Activated naive CD8-positive, alpha-beta T cell treated with anti-CD3 and anti-CD28 coated beads, Interleukin-2, amount 10 ng/mL, durations not matched to agents 7 days and 5 days (primary cell): ENCODE results near the gene PUS1. TPM values are rescaled to one million over a fixed set of nuclear protein-coding genes. Genes with fewer than 3 reads are reported as not detected.
"Not testable (repeated sequence)": the region's sequence is repeated elsewhere in the genome, so short reads cannot be mapped to it uniquely, and the experiment has no call there.

Experiments used
- ATAC-seq: fragments of 150-1000 bp; cut with Tn5 transposase; one replicate; pipeline ENCODE4 v1.10.0; 2021; ENCODE audit warnings: low read depth, moderate library complexity
- POLR2A ChIA-PET: fragments of 350-600 bp; sonication (Branson Sonifier 250); formaldehyde crosslinking; loops from one replicate; lab custom pipeline; 2021; ENCODE audit warnings: antibody characterized with exemption; lab: Charles Lee
- DNase-seq: peaks from one replicate; pipeline ENCODE4 v3.0.0; 2021
- H3K27ac Mint-ChIP-seq: one replicate; pipeline ENCODE4 v1.8.0; 2022; ENCODE audit warnings: mild to moderate bottlenecking, mixed read lengths
- H3K27me3 Mint-ChIP-seq: one replicate; pipeline ENCODE4 v1.8.0; 2022; ENCODE audit warnings: mild to moderate bottlenecking, moderate library complexity, mixed read lengths
- H3K36me3 Mint-ChIP-seq: one replicate; pipeline ENCODE4 v1.8.0; 2021; ENCODE audit warnings: mild to moderate bottlenecking, mixed read lengths
- H3K4me1 Mint-ChIP-seq: one replicate; pipeline ENCODE4 v1.8.0; 2021; ENCODE audit warnings: mixed read lengths
- H3K4me3 Mint-ChIP-seq: one replicate; pipeline ENCODE4 v1.8.0; 2022; ENCODE audit warnings: mild to moderate bottlenecking, moderate library complexity, mixed read lengths
- H3K9me3 Mint-ChIP-seq: one replicate; pipeline ENCODE4 v1.8.0; 2021; ENCODE audit warnings: mixed read lengths
- total RNA-seq, 2 experiments: library from RNA; stranded (reverse); gene quantifications; one replicate each; pipeline ENCODE4 v1.2.3, GENCODE V29; 2021

PUS1 gene
- total RNA-seq, 2 experiments from 2014 or later: 45.3 to 48.6 TPM

DNA sequence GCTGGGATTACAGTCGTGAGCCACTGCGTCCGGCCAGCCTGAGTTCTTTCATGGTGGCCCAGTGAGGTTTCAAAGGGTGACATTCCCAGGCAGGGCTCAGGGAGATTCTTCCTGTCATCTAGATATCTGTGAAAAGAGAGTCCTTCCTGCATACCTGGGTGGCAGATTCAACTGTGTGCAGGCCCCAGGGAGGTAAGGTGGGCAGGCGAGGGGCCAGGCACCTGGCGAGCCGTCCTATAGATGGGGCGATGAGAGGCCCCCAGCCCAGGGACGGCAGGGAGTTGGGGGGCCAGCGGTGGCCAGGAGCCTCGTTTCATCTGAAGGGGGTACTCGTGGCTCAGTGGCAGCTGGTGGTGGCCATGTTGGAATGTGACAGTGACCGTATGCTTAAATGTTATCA is 13.6 kb downstream of the PUS1 start:
- Mint-ChIP-seq H3K27ac (no peak overlapping the region), H3K36me3 (peaks cover 9% of the 10 kb centered on the region), H3K4me3 (no peak overlapping the region), H3K27me3 (no peaks in the 10 kb centered on the region), H3K4me1 (peaks cover 5% of the 10 kb centered on the region), H3K9me3 (no peaks in the 10 kb centered on the region)
- peak; percentile 15 for DNase-seq
- POLR2A ChIA-PET: no interaction called here
- ATAC-seq: no peak

DNA sequence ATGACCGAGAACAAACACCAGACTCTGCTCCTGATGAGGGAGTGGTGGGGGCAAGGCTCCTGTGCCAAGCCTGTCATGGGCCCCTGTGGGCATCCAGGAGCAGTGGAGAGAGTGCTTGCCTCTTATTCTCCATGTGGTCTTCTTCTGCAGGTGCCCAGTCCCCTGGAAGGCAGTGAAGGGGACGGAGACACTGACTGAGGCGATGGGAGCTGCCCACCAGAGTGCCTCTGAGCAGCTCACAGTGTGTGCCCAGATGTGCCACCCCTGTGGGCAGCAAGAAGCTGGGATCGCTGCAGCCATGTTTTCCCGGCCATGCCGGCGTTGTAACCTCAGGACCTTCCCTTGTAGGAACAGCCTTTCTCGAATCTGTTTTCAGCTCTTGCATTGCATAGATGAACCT is 14.3 kb downstream of the PUS1 start:
- no peak overlapping the region for H3K4me3 Mint-ChIP-seq
- H3K9me3 Mint-ChIP-seq: no peaks in the 10 kb centered on the region
- no peak for ATAC-seq
- H3K27ac Mint-ChIP-seq: no peak overlapping the region
- POLR2A ChIA-PET: no interaction called here
- H3K36me3 Mint-ChIP-seq: peaks cover 8% of the 10 kb centered on the region
- no peaks in the 10 kb centered on the region for H3K27me3 Mint-ChIP-seq
- no peak for DNase-seq
- peaks cover 10% of the 10 kb centered on the region for H3K4me1 Mint-ChIP-seq

DNA sequence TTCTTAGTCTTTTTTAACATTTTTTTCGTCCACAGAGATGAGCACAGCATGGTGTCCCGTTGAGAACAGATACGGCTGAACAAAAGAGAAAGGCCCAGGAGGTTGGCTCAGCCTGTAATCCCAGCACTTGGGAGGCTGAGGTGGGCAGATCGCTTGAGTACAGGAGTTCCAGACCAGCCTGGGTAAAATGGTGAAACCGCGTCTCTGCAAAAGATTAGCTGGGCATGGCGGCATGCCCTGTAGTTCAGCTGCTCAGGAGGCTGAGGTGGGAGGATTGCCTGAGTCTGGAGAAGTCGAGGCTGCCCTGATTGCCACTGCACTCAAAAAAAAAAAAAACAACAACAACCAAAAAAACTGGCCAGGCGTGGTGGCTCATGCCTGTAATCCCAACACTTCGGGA is 14.8 kb downstream of the PUS1 start:
- POLR2A ChIA-PET: no interaction called here
- no peaks in the 10 kb centered on the region for H3K27me3 Mint-ChIP-seq
- no peak for ATAC-seq
- peaks cover 15% of the 10 kb centered on the region for H3K4me1 Mint-ChIP-seq
- H3K9me3 Mint-ChIP-seq: no peaks in the 10 kb centered on the region
- peaks cover 8% of the 10 kb centered on the region for H3K36me3 Mint-ChIP-seq
- no peak overlapping the region for H3K4me3 Mint-ChIP-seq
- DNase-seq: peak; percentile 14
- H3K27ac Mint-ChIP-seq: no peak overlapping the region

DNA sequence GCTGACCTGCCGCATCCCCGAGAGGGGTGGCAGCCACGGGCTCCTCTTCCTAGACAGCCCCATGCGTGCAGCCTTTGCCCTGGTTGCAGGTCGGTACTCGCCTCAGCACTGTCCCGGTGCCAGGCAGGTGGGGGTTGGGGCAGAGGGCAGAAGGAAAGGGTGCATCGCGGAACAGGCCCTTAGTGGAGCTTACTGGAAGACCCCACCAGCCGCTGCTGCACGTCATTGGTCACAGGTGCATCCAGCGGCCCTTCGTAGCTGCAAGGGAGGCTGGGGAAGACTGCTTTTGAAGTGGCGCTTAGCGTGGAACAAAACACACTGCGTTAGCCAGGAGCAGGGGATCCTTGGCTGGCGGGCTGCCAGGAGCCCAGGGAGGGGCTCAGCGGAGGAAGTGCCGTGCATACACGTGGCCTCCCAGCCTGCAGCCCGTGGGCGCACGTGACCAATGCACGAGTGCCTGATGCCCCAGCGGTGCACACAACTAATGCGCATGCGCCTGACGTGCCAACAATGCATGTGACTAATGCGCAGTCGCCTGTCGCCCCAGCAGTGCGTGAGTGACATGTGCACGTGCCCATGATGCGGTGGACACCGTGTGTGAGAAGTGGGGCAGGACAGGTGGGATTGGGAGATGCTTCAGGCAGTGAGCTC is 15.7 kb downstream of the PUS1 start:
- ATAC-seq: no peak
- H3K36me3 Mint-ChIP-seq: peaks cover 8% of the 10 kb centered on the region
- POLR2A ChIA-PET: interaction anchor here (0.8 to 1.7 kb wide), 2 partner anchors 8 to 15 kb away, joined by 3 to 8 read pairs; partner anchors contain the start of gene PUS1
- peaks cover 17% of the 10 kb centered on the region for H3K4me1 Mint-ChIP-seq
- H3K27ac Mint-ChIP-seq: peak overlapping the region; percentile 10
- H3K9me3 Mint-ChIP-seq: no peaks in the 10 kb centered on the region
- no peaks in the 10 kb centered on the region for H3K27me3 Mint-ChIP-seq
- peak; percentile 23 for DNase-seq
- H3K4me3 Mint-ChIP-seq: no peak overlapping the region

DNA sequence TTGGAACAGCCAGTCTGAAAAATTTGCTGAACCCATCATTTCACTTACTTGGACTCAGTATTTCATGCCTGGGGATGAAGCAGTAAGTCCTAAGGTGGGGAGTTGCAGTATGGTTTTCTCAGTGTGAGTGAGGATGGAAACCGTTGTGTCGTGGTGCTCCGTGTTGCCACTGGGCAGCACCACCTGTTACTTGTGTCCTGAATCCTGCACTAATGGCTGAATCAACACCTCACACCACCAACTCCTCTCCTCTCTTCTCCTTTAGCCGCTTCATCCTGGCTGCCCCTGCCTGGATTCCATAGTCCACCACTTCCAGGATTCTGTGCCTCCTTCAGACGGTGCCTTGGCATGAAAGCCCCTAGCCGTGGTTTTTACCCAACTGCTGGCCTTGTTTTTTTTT is 17.7 kb downstream of the PUS1 start:
- Mint-ChIP-seq H3K36me3 (peaks cover 6% of the 10 kb centered on the region), H3K27ac (no peak overlapping the region), H3K27me3 (no peaks in the 10 kb centered on the region), H3K4me1 (peaks cover 19% of the 10 kb centered on the region), H3K9me3 (no peaks in the 10 kb centered on the region), H3K4me3 (no peak overlapping the region)
- POLR2A ChIA-PET: no interaction called here
- ATAC-seq (no peak), DNase-seq (peak; percentile 15)

DNA sequence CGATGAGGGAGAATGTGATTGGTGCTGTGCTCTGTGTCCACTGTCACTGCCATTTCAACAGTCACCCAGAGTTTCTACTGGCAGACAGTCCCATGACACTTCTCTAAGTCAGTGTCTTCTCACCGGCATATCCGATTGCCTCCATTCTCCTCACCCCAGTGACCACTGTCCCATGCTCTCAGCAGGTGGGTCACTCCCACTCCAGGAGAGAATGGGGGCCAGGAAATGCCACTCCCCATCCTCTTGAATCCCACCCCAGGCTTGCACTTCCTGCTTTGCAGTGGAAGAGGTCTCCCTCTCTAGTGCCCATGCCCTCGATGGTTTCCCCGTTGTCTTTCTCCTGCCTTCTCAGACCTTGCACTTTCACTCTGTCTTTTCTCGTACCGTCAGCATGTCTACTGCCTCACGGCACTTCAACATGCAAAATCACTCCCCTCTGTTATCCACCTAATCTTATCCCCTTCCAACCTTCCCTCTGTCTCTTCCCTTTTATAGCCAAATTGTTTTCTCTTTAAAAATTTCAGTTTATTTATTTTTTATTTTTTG is 18.5 kb downstream of the PUS1 start:
- peaks cover 6% of the 10 kb centered on the region for H3K36me3 Mint-ChIP-seq
- H3K4me1 Mint-ChIP-seq: peaks cover 20% of the 10 kb centered on the region
- no peaks in the 10 kb centered on the region for H3K9me3 Mint-ChIP-seq
- H3K4me3 Mint-ChIP-seq: no peak overlapping the region
- DNase-seq: peak; percentile 28
- no peak for ATAC-seq
- H3K27ac Mint-ChIP-seq: peak overlapping the region; percentile 74
- POLR2A ChIA-PET: no interaction called here
- H3K27me3 Mint-ChIP-seq: no peaks in the 10 kb centered on the region

DNA sequence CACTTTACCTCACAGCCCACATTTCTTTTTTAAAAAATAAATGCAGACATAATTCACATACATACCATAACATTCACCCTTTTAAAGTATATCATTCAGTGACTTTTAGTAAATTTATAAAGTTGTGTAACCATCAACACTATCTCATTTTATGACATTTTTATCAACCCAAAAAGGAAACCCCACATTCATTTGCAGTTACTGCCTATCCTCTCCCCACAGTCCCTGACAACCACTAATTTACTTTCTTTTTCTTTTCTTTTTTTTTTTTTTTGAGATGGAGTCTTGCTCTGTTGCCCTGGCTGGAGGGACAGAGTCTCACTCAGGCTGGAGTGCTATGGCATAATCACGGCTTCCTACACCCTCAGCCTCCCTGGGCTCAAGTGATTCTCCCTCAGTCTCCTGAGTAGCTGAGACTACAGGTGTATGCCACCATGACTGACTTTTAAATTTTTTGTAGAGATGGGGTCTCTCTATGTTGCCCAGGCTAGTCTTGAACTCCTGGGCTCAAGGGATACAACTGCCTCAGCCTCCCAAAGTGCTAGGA is 19.2 kb downstream of the PUS1 start:
- H3K36me3 Mint-ChIP-seq: peaks cover 8% of the 10 kb centered on the region
- POLR2A ChIA-PET: interaction anchor here (4.2 kb wide), 1 partner anchor 18 kb away, joined by 17 read pairs; no protein-coding TSS in a partner anchor
- H3K27ac Mint-ChIP-seq: peak overlapping the region; percentile 87
- no peak for ATAC-seq
- H3K27me3 Mint-ChIP-seq: no peaks in the 10 kb centered on the region
- H3K9me3 Mint-ChIP-seq: no peaks in the 10 kb centered on the region
- peak overlapping the region; percentile 83 for H3K4me3 Mint-ChIP-seq
- H3K4me1 Mint-ChIP-seq: peaks cover 25% of the 10 kb centered on the region
- peak; percentile 26 for DNase-seq

DNA sequence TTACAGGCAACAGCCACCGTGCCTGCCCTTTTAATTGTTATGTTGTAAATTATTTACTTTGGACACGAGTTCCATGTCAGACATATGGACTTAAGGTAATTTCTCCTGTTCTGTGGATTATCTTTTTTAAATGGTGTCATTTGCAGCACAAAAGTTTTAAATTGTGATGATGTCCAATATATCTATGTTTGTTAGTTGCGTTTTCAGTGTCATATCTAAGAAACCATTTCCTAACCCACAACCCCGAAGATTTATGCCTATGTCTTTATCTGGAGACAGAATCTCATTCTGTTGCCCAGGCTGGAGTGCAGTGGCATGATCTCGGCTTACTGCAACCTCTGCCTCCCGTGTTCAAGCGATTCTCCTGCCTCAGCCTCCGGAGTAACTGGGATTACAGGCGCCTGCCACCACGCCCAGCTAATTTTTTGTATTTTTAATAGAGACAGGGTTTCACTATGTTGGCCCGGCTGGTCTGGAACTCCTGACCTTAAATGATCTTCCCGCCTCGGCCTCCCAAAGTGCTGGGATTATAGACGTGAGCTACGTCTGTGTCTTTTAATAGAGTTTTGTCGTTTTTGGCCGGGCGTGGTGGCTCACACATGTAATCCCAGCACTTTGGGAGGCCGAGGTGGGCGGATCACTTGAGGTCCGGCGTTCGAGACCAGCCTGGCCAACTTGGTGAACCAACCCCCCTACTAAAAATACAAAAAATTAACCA is 19.8 kb downstream of the PUS1 start:
- not testable (repeated sequence) for H3K9me3 Mint-ChIP-seq, H3K27me3 Mint-ChIP-seq, ATAC-seq, H3K36me3 Mint-ChIP-seq
- DNase-seq: peak; percentile 29
- peaks cover 28% of the 10 kb centered on the region for H3K4me1 Mint-ChIP-seq
- peak overlapping the region; percentile 83 for H3K4me3 Mint-ChIP-seq
- POLR2A ChIA-PET: interaction anchor here (0.7 to 4.2 kb wide), 6 partner anchors 8 to 113 kb away, joined by 3 to 17 read pairs (median 4); no protein-coding TSS in a partner anchor
- peak overlapping the region; percentile 87 for H3K27ac Mint-ChIP-seq

DNA sequence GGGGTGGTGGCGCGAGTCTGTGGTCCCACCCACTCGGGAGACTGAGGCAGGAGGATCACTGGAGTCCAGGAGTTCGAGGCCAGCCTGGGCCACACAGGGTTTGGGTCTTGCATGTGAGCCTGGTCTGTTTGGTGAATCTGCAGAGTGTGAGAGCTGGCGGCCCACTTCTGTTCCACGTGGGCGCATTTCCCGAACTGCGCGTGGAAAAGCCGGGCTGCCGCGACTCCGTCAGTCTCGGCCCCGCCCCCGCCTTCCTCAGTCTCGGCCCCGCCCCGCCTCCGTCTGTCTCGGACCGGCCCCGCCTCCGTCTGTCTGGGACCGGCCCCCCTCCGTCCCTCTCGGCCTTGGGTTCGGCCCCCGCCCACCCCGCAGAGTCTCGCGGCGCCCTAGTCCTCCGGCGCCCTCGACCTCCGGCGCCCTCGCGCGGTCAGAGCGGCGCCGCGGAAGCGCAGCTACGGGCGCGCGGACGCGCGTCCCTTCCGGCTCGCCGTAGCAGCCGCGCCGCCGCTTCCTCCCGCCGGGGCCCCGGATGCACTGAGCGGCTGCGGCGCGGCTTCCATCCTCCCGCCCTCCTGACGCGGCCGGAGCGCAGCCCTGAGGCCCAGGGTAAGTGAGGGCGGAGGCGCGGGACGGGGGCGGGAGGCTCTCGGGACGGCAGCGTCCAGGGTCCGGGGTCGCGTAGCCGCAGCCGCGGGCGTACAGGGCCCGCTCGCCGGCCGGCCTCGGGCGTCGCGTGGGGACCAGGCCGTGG is 20.5 kb downstream of the PUS1 start, which contains the start of gene EP400:
Gene EP400 (plus strand): TSS at position 512 of the 751 bp plus-strand sequence. CDS start 10,678 bp downstream, outside the sequence.
- H3K4me3 Mint-ChIP-seq: peak within 1 kb of the TSS; percentile 91
- H3K4me1 Mint-ChIP-seq: peaks cover 29% of the 10 kb centered on the region
- no peaks in the 10 kb centered on the region for H3K9me3 Mint-ChIP-seq
- ATAC-seq (peak; percentile 95), DNase-seq (peak; percentile 96)
- no peaks in the 10 kb centered on the region for H3K27me3 Mint-ChIP-seq
- POLR2A ChIA-PET: interaction anchor here (0.6 to 4.2 kb wide), 7 partner anchors 9 to 845 kb away, joined by 3 to 17 read pairs (median 3); no protein-coding TSS in a partner anchor
- peak within 1 kb of the TSS; percentile 89 for H3K27ac Mint-ChIP-seq
- peaks cover 5% of the 10 kb centered on the region for H3K36me3 Mint-ChIP-seq

DNA sequence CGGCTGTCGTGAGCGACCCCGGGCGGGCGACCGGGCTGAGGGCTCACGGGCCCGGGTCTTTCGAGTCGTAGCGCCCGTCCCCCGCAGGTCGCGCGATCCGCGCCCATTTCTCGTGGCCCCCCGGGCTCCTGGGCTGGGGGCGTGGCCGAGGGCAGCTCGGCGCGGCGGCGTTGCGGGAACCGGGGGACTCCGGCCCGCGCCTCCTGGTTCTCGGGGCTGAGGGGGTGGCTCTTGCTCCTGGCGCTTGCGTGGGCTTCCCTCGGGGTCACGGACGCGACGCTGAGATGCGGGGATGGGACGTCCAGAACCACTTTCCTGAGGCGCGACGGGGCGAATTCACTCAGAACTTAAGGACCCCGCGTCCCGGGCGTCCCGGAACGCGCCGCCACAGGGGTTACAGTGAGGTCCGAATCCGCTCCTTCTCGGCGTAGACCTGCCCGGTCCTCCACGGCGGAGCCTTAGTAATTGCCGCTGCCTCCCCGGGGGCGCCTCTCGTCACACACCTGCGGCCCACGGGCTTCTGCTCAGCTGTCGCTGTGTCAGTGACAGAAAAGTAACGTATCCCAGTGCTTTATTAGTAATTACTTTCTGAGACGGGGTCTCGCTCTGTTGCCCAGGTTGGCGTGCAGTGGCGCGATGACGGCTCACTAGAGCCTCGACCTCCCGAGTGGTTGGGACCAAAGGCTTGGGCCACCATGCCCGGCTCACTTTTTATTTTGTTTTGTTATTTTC is 21.3 kb downstream of the PUS1 start:
- Mint-ChIP-seq H3K27ac (peak overlapping the region; percentile 89), H3K4me3 (peak overlapping the region; percentile 91), H3K4me1 (peaks cover 31% of the 10 kb centered on the region), H3K9me3 (no peaks in the 10 kb centered on the region), H3K36me3 (peaks cover 1% of the 10 kb centered on the region), H3K27me3 (no peaks in the 10 kb centered on the region)
- no peak for DNase-seq
- ATAC-seq: peak; percentile 1
- POLR2A ChIA-PET: interaction anchor here (0.6 to 4.2 kb wide), 5 partner anchors 9 to 846 kb away, joined by 3 to 17 read pairs (median 3); no protein-coding TSS in a partner anchor

DNA sequence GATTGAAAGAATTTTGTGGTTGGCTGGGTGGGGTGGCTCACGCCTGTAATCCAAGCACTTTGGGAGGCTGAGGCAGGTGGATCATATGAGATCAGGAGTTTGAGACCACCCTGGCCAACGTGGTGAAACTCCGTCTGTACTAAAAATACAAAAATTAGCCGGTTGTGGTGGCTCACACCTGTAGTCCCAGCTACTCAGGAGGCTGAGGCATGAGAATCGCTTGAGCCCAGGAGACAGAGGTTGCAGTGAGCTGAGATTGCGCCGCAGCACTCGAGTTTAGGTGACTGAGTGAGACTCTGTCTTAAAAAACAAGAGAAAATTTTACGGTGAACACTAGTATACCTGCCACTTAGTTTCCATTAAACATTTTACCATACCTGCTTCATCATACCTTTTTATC is 24.7 kb downstream of the PUS1 start:
- peaks cover 33% of the 10 kb centered on the region for H3K4me1 Mint-ChIP-seq
- ATAC-seq, H3K4me3 Mint-ChIP-seq, DNase-seq, POLR2A ChIA-PET, H3K36me3 Mint-ChIP-seq, H3K27ac Mint-ChIP-seq, H3K27me3 Mint-ChIP-seq, H3K9me3 Mint-ChIP-seq: not testable (repeated sequence)

DNA sequence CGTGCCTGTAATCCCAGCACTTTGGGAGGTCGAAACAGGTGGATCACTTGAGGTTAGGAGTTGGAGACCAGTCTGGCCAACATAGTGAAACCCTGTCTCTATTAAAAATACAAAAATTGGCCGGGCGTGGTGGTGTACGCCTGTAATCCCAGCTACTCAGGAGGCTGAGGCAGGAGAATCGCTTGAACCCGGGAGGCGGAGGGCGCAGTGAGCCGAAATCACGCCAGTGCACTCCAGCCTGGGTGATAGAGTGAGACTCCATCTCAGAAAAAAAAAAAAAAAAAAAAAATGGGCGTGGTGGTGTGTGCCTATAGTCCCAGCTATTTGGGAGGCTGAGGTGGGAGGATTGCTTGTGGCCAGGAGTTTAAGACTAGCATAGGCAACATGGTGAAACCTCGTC is 25.4 kb downstream of the PUS1 start:
- H3K27me3 Mint-ChIP-seq, DNase-seq, H3K27ac Mint-ChIP-seq, ATAC-seq, POLR2A ChIA-PET, H3K9me3 Mint-ChIP-seq, H3K36me3 Mint-ChIP-seq, H3K4me3 Mint-ChIP-seq: not testable (repeated sequence)
- H3K4me1 Mint-ChIP-seq: peaks cover 34% of the 10 kb centered on the region
